Fibroblast of skin of scalp (primary cell): ENCODE measurements around the gene MAPK11.

Experiments
- DNase-seq: peaks from one replicate; pipeline ENCODE4 v3.0.0-alpha.2; 2013

Gene MAPK11

GRCh38 chr22:50260434-50260800 lies 9.8 kb downstream of the MAPK11 start:
- peak; percentile 33 for DNase-seq

GRCh38 chr22:50259302-50259701 lies 10.9 kb downstream of the MAPK11 start:
- no peak for DNase-seq

- no peak for DNase-seq
These were observed 11.6 kb downstream of the MAPK11 start for GRCh38 chr22:50258361-50259292.

GRCh38 chr22:50257451-50258360 lies 12.5 kb downstream of the MAPK11 start:
- no peak for DNase-seq

GRCh38 chr22:50257041-50257440 lies 13.1 kb downstream of the MAPK11 start:
- DNase-seq, result no peak

GRCh38 chr22:50256258-50256862 lies 13.8 kb downstream of the MAPK11 start:
- no peak for DNase-seq

GRCh38 chr22:50255607-50256006 lies 14.6 kb downstream of the MAPK11 start:
- no peak for DNase-seq

- DNase-seq, result no peak
These were observed 15.1 kb downstream of the MAPK11 start for GRCh38 chr22:50255099-50255498.

GRCh38 chr22:50253941-50254340 lies 16.2 kb downstream of the MAPK11 start:
- no peak for DNase-seq

GRCh38 chr22:50253046-50253915 lies 16.9 kb downstream of the MAPK11 start:
- no peak for DNase-seq

GRCh38 chr22:50252082-50253045 lies 17.8 kb downstream of the MAPK11 start:
- DNase-seq, result peak; percentile 68

GRCh38 chr22:50251477-50252081 lies 18.6 kb downstream of the MAPK11 start:
- no peak for DNase-seq

- DNase-seq, result peak; percentile 82
These were observed 19.4 kb downstream of the MAPK11 start, which contains the start of gene HDAC10 for GRCh38 chr22:50250555-50251476. Gene HDAC10 (minus strand): TSS chr22:50251265. CDS start chr22:50251032, 233 bp downstream.

GRCh38 chr22:50250249-50250554 lies 20.0 kb downstream of the MAPK11 start:
- DNase-seq, result no peak

GRCh38 chr22:50249341-50250248 lies 20.6 kb downstream of the MAPK11 start:
- no peak for DNase-seq

- no peak for DNase-seq
These were observed 21.7 kb downstream of the MAPK11 start for GRCh38 chr22:50248196-50249081.

- peak; percentile 45 for DNase-seq
These were observed 22.4 kb downstream of the MAPK11 start for GRCh38 chr22:50247748-50248147.
